Kidney epithelial cell (primary cell): ENCODE measurements around the gene PI4KB. TPM values are rescaled to one million over a fixed set of nuclear protein-coding genes. Genes with fewer than 3 reads are reported as not detected.

Experiments used
- DNase-seq: peaks from one replicate; pipeline ENCODE4 v3.0.0-alpha.2; 2010; ENCODE audit warnings: low read depth
- H3K27me3 ChIP-seq: 2 replicates; pipeline ENCODE4 v1.6.0; 2011; ENCODE audit warnings: low read length; ENCODE audit not compliant: control insufficient read depth, insufficient read depth
- H3K36me3 ChIP-seq: 2 replicates; pipeline ENCODE4 v1.5.1; 2011; ENCODE audit warnings: low read length; ENCODE audit not compliant: control insufficient read depth, insufficient read depth
- H3K4me3 ChIP-seq: 2 replicates; pipeline ENCODE4 v1.5.1; 2011; ENCODE audit warnings: low read depth, mild to moderate bottlenecking, control low read depth, low read length
- CTCF ChIP-seq: IDR thresholded peaks from 2 replicates; pipeline ENCODE4 v1.5.1; 2011; ENCODE audit warnings: mild to moderate bottlenecking, moderate library complexity, low read length, control low read depth, inconsistent platforms; ENCODE audit not compliant: insufficient read depth, poor library complexity, severe bottlenecking
- total RNA-seq: library from RNA; depleted of rRNA; stranded (reverse); fragments of >200 nt; gene quantifications from 2 replicates; pipeline ENCODE4 v1.2.3, GENCODE V29; 2015

PI4KB gene
- total RNA-seq, 1 donor from 2014 or later, result 44.1 TPM

GRCh38 chr1:151292207-151293030 is 34.8 kb downstream of the PI4KB start:
- Histone ChIP-seq H3K4me3 (no peak overlapping the region), H3K27me3 (no peaks in the 10 kb centered on the region), H3K36me3 (peaks cover 6% of the 10 kb centered on the region)
- TF ChIP-seq CTCF, result peak; percentile 3
- no peak for DNase-seq

GRCh38 chr1:151290709-151291303 is 36.4 kb downstream of the PI4KB start:
- Histone ChIP-seq H3K36me3 (peaks cover 6% of the 10 kb centered on the region), H3K27me3 (no peaks in the 10 kb centered on the region), H3K4me3 (no peak overlapping the region)
- DNase-seq, result no peak
- no peak for TF ChIP-seq CTCF

- TF ChIP-seq CTCF, result no peak
- Histone ChIP-seq H3K27me3 (no peaks in the 10 kb centered on the region), H3K36me3 (peaks cover 6% of the 10 kb centered on the region), H3K4me3 (no peak overlapping the region)
- DNase-seq, result no peak
Observed at GRCh38 chr1:151289991-151290708, 37.1 kb downstream of the PI4KB start.

DNA sequence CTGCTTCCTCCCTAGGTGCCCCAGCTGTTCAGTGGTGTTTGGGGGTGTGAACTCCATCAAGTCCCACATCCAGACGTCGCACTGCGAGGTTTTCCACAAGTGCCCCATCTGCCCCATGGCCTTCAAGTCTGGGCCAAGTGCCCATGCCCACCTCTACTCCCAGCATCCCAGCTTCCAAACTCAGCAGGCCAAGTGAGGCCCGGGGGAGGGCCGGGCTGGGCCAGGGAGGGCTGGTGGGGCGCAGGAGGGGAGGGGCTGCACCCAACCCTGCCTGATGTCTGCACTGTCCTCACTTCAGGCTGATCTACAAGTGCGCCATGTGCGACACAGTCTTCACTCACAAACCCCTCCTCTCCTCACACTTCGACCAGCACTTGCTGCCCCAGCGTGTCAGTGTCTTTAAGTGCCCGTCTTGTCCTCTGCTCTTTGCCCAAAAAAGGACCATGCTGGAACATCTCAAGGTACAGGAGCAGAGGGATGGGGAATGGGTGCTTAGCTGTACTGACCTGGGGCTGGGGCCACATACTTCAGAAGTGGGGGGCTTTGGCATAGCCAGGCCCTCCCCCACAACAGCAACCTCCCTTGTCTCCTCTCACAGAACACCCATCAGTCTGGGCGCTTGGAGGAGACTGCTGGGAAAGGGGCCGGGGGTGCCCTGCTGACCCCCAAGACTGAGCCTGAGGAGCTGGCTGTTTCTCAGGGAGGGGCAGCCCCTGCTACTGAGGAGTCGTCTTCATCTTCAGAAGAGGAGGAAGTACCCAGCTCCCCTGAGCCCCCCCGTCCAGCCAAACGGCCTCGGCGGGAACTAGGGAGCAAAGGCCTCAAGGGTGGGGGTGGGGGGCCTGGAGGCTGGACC is 37.9 kb downstream of the PI4KB start:
- Histone ChIP-seq H3K36me3 (peaks cover 4% of the 10 kb centered on the region), H3K27me3 (no peaks in the 10 kb centered on the region), H3K4me3 (no peak overlapping the region)
- no peak for DNase-seq
- no peak for TF ChIP-seq CTCF

DNA sequence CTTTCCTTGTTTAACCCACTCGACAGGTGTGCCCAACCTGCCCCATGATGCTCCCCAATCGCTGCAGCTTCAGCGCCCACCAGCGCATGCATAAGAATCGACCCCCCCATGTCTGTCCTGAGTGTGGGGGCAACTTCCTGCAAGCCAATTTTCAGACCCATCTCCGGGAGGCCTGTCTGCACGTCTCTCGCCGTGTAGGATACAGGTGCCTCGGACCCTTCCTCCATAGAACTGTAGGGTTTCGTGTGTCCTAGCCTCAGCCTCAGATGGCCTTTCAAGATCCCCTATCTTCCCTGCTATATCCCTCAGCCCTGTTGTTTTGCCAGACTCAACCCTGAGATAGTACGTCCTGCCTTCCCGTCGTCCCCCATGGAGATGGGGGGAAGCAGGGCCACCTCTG is 38.7 kb downstream of the PI4KB start:
- H3K27me3 ChIP-seq, result no peaks in the 10 kb centered on the region
- DNase-seq, result no peak
- no peak for TF ChIP-seq CTCF
- H3K36me3 ChIP-seq, result peaks cover 2% of the 10 kb centered on the region
- H3K4me3 ChIP-seq, result no peak overlapping the region
